Left renal cortex interstitium (tissue), 4 donors: ENCODE results near the gene ADAMTS2. TPM values are rescaled to one million over a fixed set of nuclear protein-coding genes. Genes with fewer than 3 reads are reported as not detected.

Experiments
- DNase-seq, 4 donors: peaks; one replicate each; pipeline ENCODE4 v3.0.0-alpha.2; 2013; ENCODE audit warnings: low read depth in 4 of 4, low spot score in 2 of 4, missing footprints in 1 of 4
- polyA plus RNA-seq, 4 donors: library from polyadenylated mRNA; unstranded; fragments of 120-200 nt; gene quantifications; one replicate each; pipeline ENCODE4 v1.2.1, GENCODE V29; 2013; ENCODE audit not compliant: insufficient read length in 4 of 4

Gene ADAMTS2
- polyA plus RNA-seq, 4 donors = 11.5 to 15.9 (median 12.1) TPM

DNA sequence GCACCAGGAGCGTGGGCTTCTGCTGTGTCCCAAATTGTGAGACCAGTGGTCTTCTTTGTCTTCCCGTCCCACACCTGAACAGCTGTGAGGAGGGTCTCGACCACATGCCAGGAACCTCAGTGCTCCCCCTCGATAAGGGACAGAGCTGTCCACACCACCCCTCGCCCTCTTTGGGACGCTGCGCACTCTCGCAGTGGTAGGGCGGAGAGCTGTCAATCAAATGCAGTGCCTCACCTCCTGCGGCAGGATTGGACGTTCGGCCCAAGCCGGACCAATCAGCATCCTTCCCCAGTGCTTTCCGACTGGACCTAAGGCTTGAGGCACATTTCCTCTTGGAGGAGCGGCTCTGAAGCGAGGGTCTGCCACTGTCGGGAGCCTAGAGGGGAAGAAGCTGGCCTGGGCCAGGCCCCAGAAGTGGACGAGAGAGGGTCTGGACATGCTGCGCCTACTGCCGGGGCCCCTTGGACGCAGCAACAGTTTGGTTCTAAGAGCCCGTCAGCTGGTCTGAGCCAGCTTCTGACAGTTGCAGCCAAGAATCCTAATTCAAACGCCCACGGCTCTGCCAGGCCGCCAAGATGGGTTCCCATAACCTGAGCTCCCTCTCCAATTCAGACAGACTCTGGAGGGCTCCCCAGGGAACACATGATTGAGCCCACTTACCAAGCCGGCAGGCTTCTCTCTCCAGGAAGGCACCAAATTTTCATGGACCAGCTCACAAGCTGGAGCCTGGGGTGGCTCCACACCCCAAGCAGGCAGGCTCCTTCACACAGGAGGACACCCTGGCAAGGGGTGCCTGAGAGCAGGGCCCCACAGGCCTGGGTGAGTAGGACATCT lies 28.1 kb upstream of the ADAMTS2 start:
- no peak for DNase-seq

GRCh38 chr5:179371681-179372680 lies 26.7 kb upstream of the ADAMTS2 start:
- DNase-seq = no peak

- no peak for DNase-seq
Observed at GRCh38 chr5:179371121-179371510, 25.9 kb upstream of the ADAMTS2 start.

- no peak for DNase-seq
Observed at GRCh38 chr5:179370490-179371120, 25.3 kb upstream of the ADAMTS2 start.

GRCh38 chr5:179369530-179369884 lies 24.2 kb upstream of the ADAMTS2 start:
- DNase-seq = no peak

- no peak for DNase-seq
Observed at GRCh38 chr5:179368806-179369529, 23.7 kb upstream of the ADAMTS2 start.

DNA sequence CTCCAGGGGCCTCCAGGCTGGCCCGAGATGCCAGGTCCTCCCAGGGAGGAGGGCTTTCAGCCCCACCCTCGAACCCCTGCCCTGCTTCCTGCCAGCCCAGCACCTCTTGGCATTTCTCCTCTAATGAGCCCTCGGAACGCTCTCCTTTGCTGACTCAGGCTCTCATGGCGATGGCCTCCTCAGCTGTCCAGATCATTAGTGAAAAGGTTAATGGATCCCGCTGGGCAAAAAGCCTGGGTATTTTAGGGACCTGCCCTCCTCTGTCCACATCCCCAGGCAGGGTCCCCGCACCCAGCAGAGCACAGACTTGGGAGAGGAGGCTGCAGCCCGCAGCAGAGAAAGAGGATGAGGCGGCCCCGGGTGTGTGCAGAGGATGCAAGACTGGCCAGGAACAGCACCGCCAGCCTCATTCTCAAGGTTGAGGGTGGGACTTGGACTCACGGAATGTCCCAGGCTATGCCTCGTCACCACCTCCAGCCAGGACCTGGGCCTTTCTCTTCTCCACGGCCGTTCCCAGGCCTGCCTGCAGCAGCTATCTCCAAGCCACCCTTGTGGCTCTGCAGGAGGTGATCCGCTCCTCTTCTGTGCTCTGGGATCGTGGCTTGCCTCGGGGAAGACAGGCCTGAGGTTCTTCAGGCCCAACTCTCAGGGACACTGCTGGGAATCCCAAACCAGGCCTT lies 23.0 kb upstream of the ADAMTS2 start:
- DNase-seq = no peak

DNA sequence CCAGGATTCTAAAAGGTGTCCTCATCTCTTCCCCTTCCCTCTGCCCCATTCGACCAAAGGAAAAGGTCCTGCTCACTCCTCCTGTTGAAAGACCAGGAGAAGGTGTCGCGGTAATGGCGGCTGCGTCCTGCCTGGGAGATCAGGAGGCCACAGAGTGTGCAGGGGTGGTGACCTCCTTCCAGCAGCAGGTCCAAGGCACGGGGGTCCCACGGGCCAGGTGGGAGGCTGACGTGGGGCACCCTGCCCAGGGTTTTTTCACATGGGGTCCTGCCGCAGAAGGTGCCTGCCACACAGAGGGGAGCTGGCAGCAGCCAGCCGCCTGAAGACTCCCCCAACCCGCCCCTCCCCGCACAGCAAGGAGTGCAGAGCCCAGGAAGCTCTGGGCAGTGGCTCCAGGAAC lies 22.2 kb upstream of the ADAMTS2 start:
- no peak for DNase-seq

GRCh38 chr5:179362355-179362754 lies 17.1 kb upstream of the ADAMTS2 start:
- no peak for DNase-seq

DNA sequence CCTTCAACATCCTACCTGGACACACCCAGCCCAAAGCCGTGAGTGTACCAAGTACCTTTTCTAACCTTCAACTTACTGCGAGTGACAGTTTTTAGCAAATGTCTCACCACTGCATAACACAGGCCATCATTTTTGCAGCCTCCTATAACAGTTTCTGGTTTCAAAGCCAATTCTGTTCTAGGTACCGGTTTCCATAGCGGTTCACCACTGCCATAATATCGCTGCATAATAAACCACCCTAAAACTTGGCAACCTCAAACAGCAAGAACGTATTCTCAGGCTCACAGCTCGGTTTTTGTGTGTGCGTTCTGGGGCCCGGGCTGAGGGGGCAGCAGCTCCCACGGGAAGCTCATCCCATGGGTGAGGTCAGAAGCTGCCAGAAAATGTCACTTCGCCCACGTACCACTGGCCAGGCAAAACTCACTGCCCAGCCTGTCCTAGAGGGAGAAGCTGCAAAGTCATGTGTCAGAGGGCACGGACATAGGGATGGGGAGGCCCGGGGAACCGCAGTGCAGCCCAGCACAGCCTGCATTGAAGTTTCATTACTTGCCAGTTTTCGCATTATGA lies 15.9 kb upstream of the ADAMTS2 start:
- DNase-seq = no peak

GRCh38 chr5:179357031-179357430 lies 11.8 kb upstream of the ADAMTS2 start:
- DNase-seq = no peak

- DNase-seq = no peak
Observed at GRCh38 chr5:179355976-179356974, 11.0 kb upstream of the ADAMTS2 start.

DNA sequence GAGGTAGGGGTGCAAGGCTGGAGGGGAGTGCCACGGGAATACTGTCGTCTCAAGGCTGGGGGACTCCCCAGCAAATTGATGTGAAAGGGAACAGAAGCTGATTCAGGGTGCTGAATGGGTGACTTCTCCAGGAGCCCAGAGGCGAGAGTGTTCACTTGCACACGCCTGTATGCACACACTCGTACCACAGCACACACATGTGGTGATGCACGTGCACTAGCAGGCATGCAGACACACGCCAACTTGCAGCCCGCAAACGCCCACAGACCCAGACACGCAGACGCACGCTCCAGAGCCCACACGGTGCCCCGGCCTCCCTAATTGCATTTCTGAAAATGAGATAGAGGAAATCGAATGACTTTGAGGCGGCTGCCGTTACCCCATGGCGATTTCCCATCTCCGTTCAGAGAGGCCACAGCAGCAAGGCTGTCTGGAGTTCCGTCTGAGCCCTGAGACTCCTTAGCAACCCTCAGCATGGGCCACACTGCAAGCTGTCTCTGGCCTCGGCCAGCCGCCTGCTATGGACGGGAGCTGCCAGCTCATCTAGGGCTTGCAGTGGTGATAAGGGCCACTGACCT lies 9.1 kb upstream of the ADAMTS2 start:
- no peak for DNase-seq

- no peak for DNase-seq
Observed at GRCh38 chr5:179348843-179349242, 3.6 kb upstream of the ADAMTS2 start.

DNA sequence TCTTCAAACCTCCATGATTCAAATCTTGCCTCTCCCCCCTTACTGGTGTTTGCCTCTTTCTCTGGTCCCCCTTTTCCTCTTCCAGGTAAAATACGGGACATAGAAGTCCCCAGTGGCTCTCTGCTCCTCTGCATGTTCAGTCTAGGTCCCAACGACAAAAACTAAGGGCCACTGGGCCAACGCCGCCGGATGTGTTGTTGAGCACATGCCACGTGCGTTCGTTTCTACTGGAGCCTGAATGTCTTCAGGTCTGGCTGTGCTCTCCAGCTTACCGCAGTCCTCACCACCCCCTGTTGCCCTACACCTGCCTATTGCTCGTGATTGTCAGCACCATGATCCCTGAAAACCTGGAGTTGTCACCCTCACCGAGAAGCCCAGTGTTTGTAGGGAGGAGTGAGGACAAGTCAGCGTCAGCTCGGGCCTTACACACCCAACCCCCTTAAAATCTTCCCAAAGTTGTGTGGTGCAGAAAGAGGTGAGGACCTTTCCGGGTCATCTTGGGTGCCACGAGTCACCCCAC lies 2.8 kb upstream of the ADAMTS2 start:
- no peak for DNase-seq

DNA sequence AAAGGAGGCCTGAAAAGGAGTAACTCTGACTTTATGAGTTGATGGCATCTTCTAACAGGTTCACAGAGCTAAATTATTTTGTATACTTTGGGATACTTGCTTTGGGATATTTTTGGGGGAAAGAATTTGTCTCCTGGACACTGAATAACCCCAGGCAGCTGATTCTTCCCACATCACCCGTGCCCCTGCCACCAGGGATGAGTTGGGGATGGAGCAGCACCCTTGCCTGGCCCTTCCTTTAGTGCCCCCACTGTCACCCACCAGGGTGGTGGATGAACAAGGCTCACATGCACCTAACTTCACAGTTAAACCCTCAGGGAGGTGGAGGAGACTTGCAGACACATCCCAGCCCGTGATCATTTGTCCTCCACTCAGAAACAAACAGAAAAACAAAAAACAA lies 2.3 kb upstream of the ADAMTS2 start:
- DNase-seq = no peak

DNA sequence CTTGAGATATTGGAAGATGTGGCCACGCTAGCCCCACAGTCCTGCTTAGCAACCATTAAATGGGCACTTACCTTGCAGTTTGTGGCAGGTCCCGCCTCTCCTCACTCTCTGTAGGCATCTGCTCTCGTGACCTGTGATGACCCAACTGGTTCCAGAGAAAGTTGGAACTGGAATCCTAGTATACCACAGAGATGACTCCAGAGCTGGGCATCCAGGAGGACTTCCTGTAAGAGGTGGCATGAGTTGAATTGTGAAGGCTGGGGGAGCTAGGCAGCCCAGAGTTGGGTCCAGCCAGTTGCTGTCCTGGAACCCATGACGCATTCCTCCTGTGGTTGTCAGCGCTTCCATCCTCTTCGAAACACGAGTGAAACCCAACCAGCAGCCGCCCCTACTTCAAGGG lies 1.6 kb upstream of the ADAMTS2 start:
- no peak for DNase-seq

DNA sequence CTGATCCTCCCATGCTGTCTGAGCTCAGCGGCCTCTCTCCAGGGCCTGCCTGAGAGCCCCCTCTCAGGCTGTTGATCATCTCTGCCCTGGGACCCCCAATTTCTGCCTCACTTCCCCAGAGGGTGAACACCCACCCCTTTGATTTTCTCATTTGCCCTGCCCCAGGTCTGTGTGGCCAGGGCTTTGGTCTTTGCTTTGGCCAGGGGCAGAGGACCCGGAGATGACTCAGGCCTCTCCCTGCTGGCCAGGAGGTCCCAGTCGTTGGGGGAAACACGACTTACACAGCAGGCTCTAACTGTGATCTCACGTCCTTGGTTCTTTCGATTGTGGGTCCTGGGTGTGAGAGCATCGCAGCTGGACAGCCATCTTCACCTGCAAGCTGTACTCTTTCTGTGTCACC lies 1.1 kb upstream of the ADAMTS2 start:
- no peak for DNase-seq
